KMS-11 (cell line): ENCODE results near the gene FNTB.

ENCODE experiments used
- H2AFZ ChIP-seq: fragments of 200-600 bp; sonication (generic); 2 replicates; pipeline ENCODE4 v1.6.1; 2016; ENCODE audit warnings: antibody characterized with exemption, mixed run types, low read depth
- H3K27ac ChIP-seq: fragments of 200-600 bp; sonication (generic); 2 replicates; pipeline ENCODE4 v1.6.1; 2016; ENCODE audit warnings: mild to moderate bottlenecking, mixed run types
- H3K27me3 ChIP-seq: fragments of 200-600 bp; sonication (generic); 2 replicates; pipeline ENCODE4 v1.6.1; 2017; ENCODE audit warnings: mild to moderate bottlenecking, low read depth, mixed run types, moderate library complexity; ENCODE audit not compliant: insufficient read depth
- H3K36me3 ChIP-seq: fragments of 200-600 bp; sonication (generic); 2 replicates; pipeline ENCODE4 v1.6.1; 2017; ENCODE audit warnings: mild to moderate bottlenecking, mixed run types; ENCODE audit not compliant: insufficient read depth
- H3K4me1 ChIP-seq: fragments of 200-600 bp; sonication (generic); 2 replicates; pipeline ENCODE4 v1.6.1; 2016; ENCODE audit warnings: mild to moderate bottlenecking, low read depth, mixed run types; ENCODE audit not compliant: poor library complexity, severe bottlenecking
- H3K4me2 ChIP-seq: fragments of 200-600 bp; sonication (generic); 2 replicates; pipeline ENCODE4 v1.7.0; 2016; ENCODE audit warnings: mild to moderate bottlenecking, mixed run types
- H3K4me3 ChIP-seq: fragments of 200-600 bp; sonication (generic); IDR thresholded peaks from 2 replicates; pipeline ENCODE4 v1.6.1; 2017; ENCODE audit warnings: low read depth, low read length, mixed read lengths; ENCODE audit not compliant: insufficient read depth
- H3K79me2 ChIP-seq: fragments of 200-600 bp; sonication (generic); 2 replicates; pipeline ENCODE4 v1.6.1; 2016; ENCODE audit warnings: low read depth, mixed run types; ENCODE audit not compliant: insufficient read depth
- H3K9ac ChIP-seq: fragments of 200-600 bp; sonication (generic); 2 replicates; pipeline ENCODE4 v1.6.1; 2016; ENCODE audit warnings: mild to moderate bottlenecking, mixed run types
- H4K20me1 ChIP-seq: fragments of 200-600 bp; sonication (generic); 2 replicates; pipeline ENCODE4 v1.6.1; 2016; ENCODE audit warnings: mild to moderate bottlenecking, mixed run types; ENCODE audit not compliant: insufficient read depth
- TF ChIP-seq, protein P1 (sequence below): fragments of 200-600 bp; sonication (generic); conservative IDR thresholded peaks from 2 replicates; pipeline ENCODE4 v1.6.1; 2017; ENCODE audit warnings: low read depth, mild to moderate bottlenecking, antibody characterized with exemption, low read length, moderate library complexity, mixed read lengths

FNTB gene

DNA sequence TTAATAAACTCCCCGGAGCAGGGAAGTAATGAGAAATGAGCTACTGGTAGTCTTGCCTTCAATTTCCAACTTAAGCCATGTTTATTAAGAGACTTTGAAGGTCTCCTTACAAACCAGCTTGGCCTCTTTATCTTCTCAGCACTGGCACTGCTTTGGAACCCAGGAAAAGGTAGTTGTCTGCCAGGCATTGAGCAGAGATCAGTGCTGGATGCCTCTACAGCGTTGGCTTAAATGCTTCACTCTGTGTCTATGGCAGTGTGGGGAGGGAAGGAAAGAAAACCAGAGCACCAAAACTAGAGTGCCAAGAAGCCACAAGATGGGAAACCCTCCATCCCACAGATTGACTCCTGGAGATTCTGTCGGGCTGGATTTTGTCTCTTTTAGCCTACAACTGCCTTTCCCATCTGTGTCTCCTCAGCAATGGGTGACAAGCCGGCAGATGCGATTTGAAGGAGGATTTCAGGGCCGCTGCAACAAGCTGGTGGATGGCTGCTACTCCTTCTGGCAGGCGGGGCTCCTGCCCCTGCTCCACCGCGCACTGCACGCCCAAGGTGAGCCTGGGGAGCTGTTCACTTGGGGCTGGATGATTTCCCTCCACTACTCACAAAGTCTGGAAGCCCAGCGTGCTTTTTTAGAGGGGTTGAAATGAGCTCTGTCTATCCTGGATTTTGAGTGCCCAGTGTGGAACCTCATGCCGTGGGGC is 57.3 kb downstream of the FNTB start:
- no peaks in the 10 kb centered on the region for H3K36me3 ChIP-seq
- H2AFZ ChIP-seq, result no peak overlapping the region
- no peaks in the 10 kb centered on the region for H3K27me3 ChIP-seq
- no peaks in the 10 kb centered on the region for H4K20me1 ChIP-seq
- H3K27ac ChIP-seq, result no peak overlapping the region
- TF ChIP-seq, protein P1, sequence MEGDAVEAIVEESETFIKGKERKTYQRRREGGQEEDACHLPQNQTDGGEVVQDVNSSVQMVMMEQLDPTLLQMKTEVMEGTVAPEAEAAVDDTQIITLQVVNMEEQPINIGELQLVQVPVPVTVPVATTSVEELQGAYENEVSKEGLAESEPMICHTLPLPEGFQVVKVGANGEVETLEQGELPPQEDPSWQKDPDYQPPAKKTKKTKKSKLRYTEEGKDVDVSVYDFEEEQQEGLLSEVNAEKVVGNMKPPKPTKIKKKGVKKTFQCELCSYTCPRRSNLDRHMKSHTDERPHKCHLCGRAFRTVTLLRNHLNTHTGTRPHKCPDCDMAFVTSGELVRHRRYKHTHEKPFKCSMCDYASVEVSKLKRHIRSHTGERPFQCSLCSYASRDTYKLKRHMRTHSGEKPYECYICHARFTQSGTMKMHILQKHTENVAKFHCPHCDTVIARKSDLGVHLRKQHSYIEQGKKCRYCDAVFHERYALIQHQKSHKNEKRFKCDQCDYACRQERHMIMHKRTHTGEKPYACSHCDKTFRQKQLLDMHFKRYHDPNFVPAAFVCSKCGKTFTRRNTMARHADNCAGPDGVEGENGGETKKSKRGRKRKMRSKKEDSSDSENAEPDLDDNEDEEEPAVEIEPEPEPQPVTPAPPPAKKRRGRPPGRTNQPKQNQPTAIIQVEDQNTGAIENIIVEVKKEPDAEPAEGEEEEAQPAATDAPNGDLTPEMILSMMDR, result no peak
- H3K4me1 ChIP-seq, result no peaks in the 10 kb centered on the region
- no peak overlapping the region for H3K9ac ChIP-seq
- H3K4me3 ChIP-seq, result no peak overlapping the region
- no peak overlapping the region for H3K4me2 ChIP-seq
- H3K79me2 ChIP-seq, result no peaks in the 10 kb centered on the region

DNA sequence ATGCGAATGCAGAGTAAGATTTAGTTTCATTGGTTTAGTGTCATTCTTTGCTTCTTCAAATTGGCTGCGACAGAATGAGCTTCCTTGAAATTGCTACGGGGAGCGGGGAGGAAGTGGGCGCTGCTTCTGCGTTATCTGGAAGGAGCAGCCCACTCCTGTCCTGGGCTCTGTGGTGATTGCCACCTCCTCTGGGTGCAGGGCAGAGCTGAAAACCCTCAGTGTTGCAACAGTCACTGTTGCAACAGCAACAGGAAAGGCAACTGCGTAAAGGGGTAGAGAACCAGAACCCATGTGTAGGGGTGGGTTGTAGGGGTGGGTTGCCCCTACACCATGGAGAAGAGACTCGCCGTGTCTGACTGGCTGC is 57.9 kb downstream of the FNTB start:
- Histone ChIP-seq H3K9ac (no peak overlapping the region), H3K36me3 (no peaks in the 10 kb centered on the region), H3K27me3 (no peaks in the 10 kb centered on the region), H3K4me1 (no peaks in the 10 kb centered on the region), H3K4me2 (no peak overlapping the region), H3K79me2 (no peaks in the 10 kb centered on the region), H4K20me1 (no peaks in the 10 kb centered on the region), H3K27ac (no peak overlapping the region), H2AFZ (no peak overlapping the region), H3K4me3 (no peak overlapping the region)
- TF ChIP-seq, protein P1, result no peak

DNA sequence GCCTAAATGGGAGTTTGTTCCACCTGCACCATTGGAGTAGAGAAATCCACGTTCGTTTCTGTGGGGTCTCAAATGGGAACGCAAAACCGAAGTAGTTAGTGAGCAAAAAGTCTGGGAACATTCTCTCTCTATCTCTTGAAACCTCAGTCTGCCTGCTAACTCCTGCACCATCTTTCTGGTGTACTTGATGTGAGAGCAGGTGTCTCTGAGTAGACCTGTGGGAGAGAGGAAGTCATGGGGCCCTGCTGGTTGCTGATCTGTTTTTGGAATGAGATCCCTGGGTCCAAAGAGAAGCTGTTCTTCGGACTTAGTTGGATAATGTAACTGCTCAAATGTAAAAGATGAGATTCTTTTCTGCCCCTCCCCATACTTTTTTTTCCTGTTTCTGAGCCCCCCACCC is 58.3 kb downstream of the FNTB start:
- Histone ChIP-seq H3K27me3 (no peaks in the 10 kb centered on the region), H3K4me3 (no peak overlapping the region), H3K9ac (no peak overlapping the region), H3K79me2 (no peaks in the 10 kb centered on the region), H3K27ac (no peak overlapping the region), H3K4me1 (no peaks in the 10 kb centered on the region), H3K36me3 (no peaks in the 10 kb centered on the region), H2AFZ (no peak overlapping the region), H4K20me1 (no peaks in the 10 kb centered on the region), H3K4me2 (no peak overlapping the region)
- TF ChIP-seq, protein P1, result no peak

DNA sequence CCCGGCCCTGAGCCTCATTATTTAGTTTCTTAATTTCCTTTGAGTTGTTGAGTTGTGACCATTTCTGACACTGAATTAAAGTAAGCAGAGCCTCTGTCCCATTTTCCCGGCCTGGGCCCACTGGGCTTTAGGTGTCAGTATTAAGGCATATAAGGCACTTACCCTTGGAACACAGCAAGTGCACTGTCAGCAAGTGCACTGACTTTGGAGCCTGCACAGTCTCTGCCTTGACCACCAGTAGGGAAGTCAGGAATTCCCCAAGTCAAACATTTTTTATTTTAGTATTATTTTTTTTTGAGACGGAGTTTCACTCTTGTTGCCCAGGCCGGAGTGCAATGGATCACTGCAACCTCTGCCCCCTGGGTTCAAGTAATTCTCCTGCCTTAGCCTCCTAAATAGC is 59.0 kb downstream of the FNTB start:
- H3K4me1 ChIP-seq, result no peaks in the 10 kb centered on the region
- TF ChIP-seq, protein P1, result no peak
- H3K4me2 ChIP-seq, result no peak overlapping the region
- no peaks in the 10 kb centered on the region for H4K20me1 ChIP-seq
- no peak overlapping the region for H3K27ac ChIP-seq
- H3K36me3 ChIP-seq, result no peaks in the 10 kb centered on the region
- H3K79me2 ChIP-seq, result no peaks in the 10 kb centered on the region
- no peak overlapping the region for H3K9ac ChIP-seq
- no peak overlapping the region for H3K4me3 ChIP-seq
- H2AFZ ChIP-seq, result no peak overlapping the region
- H3K27me3 ChIP-seq, result no peaks in the 10 kb centered on the region
